NB4 (cell line): ENCODE results near the gene RAPGEF4.
A peak's percentile ranks its signal among the peaks of the same experiment; 100 is the strongest.

Experiments used
- DNase-seq: peaks from one replicate; pipeline ENCODE4 v3.0.0; 2010; ENCODE audit warnings: low read depth
- H3K4me3 ChIP-seq: one replicate; pipeline ENCODE4 v1.5.1; 2011; ENCODE audit warnings: mild to moderate bottlenecking, low read depth, low read length, moderate library complexity
- MYC ChIP-seq: IDR thresholded peaks from 2 replicates; pipeline ENCODE4 v1.6.1; 2011; ENCODE audit warnings: low read depth, low read length
- POLR2A ChIP-seq: IDR thresholded peaks from 2 replicates; pipeline ENCODE4 v1.6.1; 2011; ENCODE audit warnings: mild to moderate bottlenecking; ENCODE audit not compliant: insufficient read length; ENCODE audit errors: extremely low read depth
- TF ChIP-seq, protein P1 (sequence below): IDR thresholded peaks from one replicate; pipeline ENCODE4 v1.5.1; 2012; ENCODE audit warnings: low read depth, low read length
- TF ChIP-seq, protein P2 (sequence below): IDR thresholded peaks from 2 replicates; pipeline ENCODE4 v1.6.1; 2011; ENCODE audit warnings: low read depth, low read length

Gene RAPGEF4

GRCh38 chr2:172925600-172925999 is 190.0 kb downstream of the RAPGEF4 start:
- DNase-seq: no peak
- TF ChIP-seq, protein P1, sequence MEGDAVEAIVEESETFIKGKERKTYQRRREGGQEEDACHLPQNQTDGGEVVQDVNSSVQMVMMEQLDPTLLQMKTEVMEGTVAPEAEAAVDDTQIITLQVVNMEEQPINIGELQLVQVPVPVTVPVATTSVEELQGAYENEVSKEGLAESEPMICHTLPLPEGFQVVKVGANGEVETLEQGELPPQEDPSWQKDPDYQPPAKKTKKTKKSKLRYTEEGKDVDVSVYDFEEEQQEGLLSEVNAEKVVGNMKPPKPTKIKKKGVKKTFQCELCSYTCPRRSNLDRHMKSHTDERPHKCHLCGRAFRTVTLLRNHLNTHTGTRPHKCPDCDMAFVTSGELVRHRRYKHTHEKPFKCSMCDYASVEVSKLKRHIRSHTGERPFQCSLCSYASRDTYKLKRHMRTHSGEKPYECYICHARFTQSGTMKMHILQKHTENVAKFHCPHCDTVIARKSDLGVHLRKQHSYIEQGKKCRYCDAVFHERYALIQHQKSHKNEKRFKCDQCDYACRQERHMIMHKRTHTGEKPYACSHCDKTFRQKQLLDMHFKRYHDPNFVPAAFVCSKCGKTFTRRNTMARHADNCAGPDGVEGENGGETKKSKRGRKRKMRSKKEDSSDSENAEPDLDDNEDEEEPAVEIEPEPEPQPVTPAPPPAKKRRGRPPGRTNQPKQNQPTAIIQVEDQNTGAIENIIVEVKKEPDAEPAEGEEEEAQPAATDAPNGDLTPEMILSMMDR: no peak
- TF ChIP-seq POLR2A: no peak
- no peak for TF ChIP-seq MYC
- TF ChIP-seq, protein P2, sequence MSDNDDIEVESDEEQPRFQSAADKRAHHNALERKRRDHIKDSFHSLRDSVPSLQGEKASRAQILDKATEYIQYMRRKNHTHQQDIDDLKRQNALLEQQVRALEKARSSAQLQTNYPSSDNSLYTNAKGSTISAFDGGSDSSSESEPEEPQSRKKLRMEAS: no peak
- no peak overlapping the region for H3K4me3 ChIP-seq

DNA sequence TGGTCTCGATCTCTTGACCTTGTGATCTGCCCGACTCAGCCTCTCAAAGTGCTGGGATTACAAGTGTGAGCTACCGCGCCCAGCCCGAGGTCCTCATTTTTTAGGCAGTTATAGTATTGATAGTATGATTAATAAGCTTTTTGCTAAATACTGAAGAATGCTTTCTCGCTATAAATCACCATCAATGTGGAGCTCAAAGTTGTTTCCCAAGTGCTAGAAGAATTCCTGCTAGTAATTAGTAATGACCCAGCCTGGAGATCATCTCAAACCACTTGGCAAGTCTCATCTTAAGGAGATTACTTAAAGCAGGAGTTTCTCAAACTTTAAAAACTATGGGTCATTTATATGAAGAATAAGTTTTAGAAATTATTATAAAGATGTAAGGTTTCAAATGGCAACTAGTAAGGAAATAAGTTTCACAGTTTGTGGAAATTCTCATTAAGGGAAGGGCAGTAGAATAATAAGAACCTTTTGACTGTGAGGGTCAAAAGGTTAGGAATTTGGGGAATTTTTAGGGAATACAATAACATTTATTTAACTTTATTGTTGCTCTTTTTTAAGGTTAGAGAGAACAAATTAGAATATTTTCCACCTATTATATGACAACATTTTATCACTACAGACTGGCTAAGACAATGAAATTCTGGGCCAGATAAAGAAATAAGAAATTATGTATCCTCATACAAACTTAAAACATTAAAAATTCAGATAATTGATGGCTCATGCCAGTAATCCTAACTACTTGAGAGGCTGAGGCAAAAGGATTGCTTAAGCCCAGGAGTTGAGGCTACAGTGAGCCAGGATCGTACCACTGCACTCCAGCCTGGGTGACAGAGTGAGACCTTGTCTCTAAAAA is 191.4 kb downstream of the RAPGEF4 start:
- TF ChIP-seq, protein P2: no peak
- no peak for TF ChIP-seq MYC
- no peak for TF ChIP-seq POLR2A
- TF ChIP-seq, protein P1: no peak
- no peak overlapping the region for H3K4me3 ChIP-seq
- no peak for DNase-seq

DNA sequence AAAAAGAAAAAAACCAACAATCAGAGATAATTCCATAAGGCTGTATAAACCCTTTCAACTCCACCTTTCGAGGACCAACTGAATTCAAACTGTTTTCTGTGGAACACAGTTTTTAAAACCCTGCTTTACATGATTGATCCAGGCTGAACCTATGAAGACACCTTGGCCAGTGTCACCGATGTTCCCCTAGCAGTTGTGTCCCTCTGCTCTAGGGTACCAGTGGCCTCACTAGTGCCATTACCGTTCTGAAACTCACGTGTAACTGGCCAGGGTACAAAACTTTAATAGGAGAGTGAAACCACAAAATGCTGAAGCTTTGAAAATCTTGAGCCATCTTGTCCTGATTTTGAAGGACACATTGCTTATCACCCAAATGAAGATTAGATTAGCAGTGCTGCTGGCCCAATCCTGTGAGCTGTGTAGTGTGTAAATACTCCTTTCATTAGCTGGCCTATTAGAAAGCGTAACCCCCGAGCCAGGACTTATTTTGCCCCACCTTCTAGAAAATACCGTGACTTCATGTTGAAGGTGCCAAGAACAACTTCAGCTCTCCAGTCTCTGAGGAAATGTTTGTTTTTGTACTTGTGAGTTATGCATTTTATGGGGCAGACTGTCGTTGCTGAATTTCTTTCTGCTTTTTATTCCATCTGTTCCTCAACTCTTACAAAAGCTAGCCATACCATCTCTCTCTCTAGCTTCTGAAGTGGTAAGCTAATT is 192.2 kb downstream of the RAPGEF4 start:
- H3K4me3 ChIP-seq: no peak overlapping the region
- DNase-seq: no peak
- TF ChIP-seq, protein P1: no peak
- no peak for TF ChIP-seq POLR2A
- TF ChIP-seq, protein P2: no peak
- TF ChIP-seq MYC: no peak

GRCh38 chr2:172928756-172929155 is 193.1 kb downstream of the RAPGEF4 start:
- TF ChIP-seq MYC (no peak), POLR2A (no peak)
- TF ChIP-seq, protein P2: no peak
- DNase-seq: no peak
- H3K4me3 ChIP-seq: no peak overlapping the region

- TF ChIP-seq, protein P2: no peak
- H3K4me3 ChIP-seq: no peak overlapping the region
- peak; percentile 19 for DNase-seq
Measured at GRCh38 chr2:172929644-172930043, 194.0 kb downstream of the RAPGEF4 start.

DNA sequence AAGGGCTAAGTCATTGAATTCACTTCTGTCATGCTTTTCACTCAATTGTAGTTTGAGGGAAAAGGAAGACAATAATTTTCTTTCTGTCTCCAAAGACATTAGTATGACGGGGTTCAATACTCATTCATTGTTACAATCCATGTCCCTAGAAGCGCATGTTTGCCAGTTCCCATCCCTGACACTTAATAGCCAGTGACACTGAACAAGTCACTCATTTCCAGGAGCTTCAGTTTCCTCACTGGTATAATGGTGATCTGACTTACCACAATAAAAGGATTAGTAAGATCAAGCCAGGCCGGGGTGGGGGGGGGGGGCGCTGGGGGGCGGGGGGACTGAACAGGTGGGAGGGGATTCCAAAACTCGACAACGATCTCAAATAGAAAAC is 195.2 kb downstream of the RAPGEF4 start:
- no peak for DNase-seq
- TF ChIP-seq, protein P1: no peak
- no peak for TF ChIP-seq MYC
- TF ChIP-seq, protein P2: no peak
- H3K4me3 ChIP-seq: no peak overlapping the region
